Motor neuron (in vitro differentiated cells): Measurements from ENCODE around the gene GGT7. TPM values are rescaled to one million over a fixed set of nuclear protein-coding genes. Genes with fewer than 3 reads are reported as not detected.
A peak's percentile ranks its signal among the peaks of the same experiment; 100 is the strongest.

Experiments
- ATAC-seq, 8 experiments: fragments of 200-7000 bp; cut with Tn5 transposase; replicated peaks in 6 of 8; 2 replicates each; pipeline ENCODE4 v1.8.0; 2021; ENCODE audit warnings: mild to moderate bottlenecking in 8 of 8, moderate library complexity in 8 of 8
- H3K27ac ChIP-seq, 2 donors: fragments of 250-450 bp; sonication (Bioruptor Pico); 2 replicates each; pipeline ENCODE4 v1.9.0; 2021; ENCODE audit warnings: antibody characterized with exemption in 2 of 2, mild to moderate bottlenecking in 2 of 2, moderate library complexity in 1 of 2
- H3K4me1 ChIP-seq, 2 donors: fragments of 250-450 bp; sonication (Bioruptor Pico); replicated peaks in 1 of 2; 2 replicates each; pipeline ENCODE4 v1.6.1; 2021; ENCODE audit warnings: antibody characterized with exemption in 2 of 2, mild to moderate bottlenecking in 2 of 2, moderate library complexity in 1 of 2
- H3K4me3 ChIP-seq, 5 donors: fragments of 250-450 bp; sonication (Bioruptor Pico); 2 replicates each; pipeline ENCODE4 v1.9.0; 2021; ENCODE audit warnings: antibody characterized with exemption in 5 of 5, mild to moderate bottlenecking in 5 of 5, moderate library complexity in 4 of 5
- WGBS, 10 experiments: fragments of 450-650 bp; shearing (Covaris generic); methylation state at CpG; one replicate each; pipeline ENCODE4 v1.0.0; 2022; 5-methylcytosine and 5-hydroxymethylcytosine counted together
- in situ Hi-C, 9 experiments: fragments of 400-800 bp; cut with MboI; loops; one replicate each; pipeline ENCODE4 v1.15.0; 2021; ENCODE audit warnings: low sequenced_read_pairs in 9 of 9, low pct_unique_long_range_greater_than_20kb in 2 of 9; ENCODE audit not compliant: unreplicated experiment in 9 of 9
- total RNA-seq, 8 experiments: library from RNA; unstranded; fragments of 300-600 nt; gene quantifications; 2 replicates each; pipeline versions ENCODE4 v1.2.3 to v1.2.4, GENCODE V29; 2022

Gene GGT7
- total RNA-seq, 8 experiments from 2014 or later, result 8.3 to 29.5 (median 23.2) TPM

- ATAC-seq, result no peak
- no peaks in the 10 kb centered on the region for H3K4me1 ChIP-seq
- in situ Hi-C loops, result loop anchor here in 1 of 9 experiments (25.0 kb wide), 1 partner anchor 352 kb away; no protein-coding TSS in a partner anchor
- H3K4me3 ChIP-seq, result no peak overlapping the region
- no peak overlapping the region for H3K27ac ChIP-seq
- 83% methylated on average over 1 of the region's 9 CpGs; no CpG with 5 or more reads in 9 of the 10 experiments for WGBS, 10 experiments
Observed at GRCh38 chr20:34859826-34860545, 12.7 kb downstream of the GGT7 start.

GRCh38 chr20:34859367-34859766, 13.3 kb downstream of the GGT7 start:
- H3K27ac ChIP-seq, result no peak overlapping the region
- ATAC-seq, result no peak
- H3K4me3 ChIP-seq, result no peak overlapping the region
- no peaks in the 10 kb centered on the region for H3K4me1 ChIP-seq
- in situ Hi-C loops, result loop anchor here in 1 of 9 experiments (25.0 kb wide), 1 partner anchor 353 kb away; no protein-coding TSS in a partner anchor
- WGBS, 10 experiments, result 90% methylated on average over 2 of the region's 26 CpGs; no CpG with 5 or more reads in 9 of the 10 experiments

- ATAC-seq, result no peak
- no peaks in the 10 kb centered on the region for H3K4me1 ChIP-seq
- H3K27ac ChIP-seq, result no peak overlapping the region
- in situ Hi-C loops, result loop anchor here in 1 of 9 experiments (25.0 kb wide), 1 partner anchor 360 kb away; no protein-coding TSS in a partner anchor
- no peak overlapping the region for H3K4me3 ChIP-seq
- WGBS, 10 experiments, result 72 to 100% (median 95%) methylated on average over 1 to 2 of the region's 4 CpGs; no CpG with 5 or more reads in 6 of the 10 experiments
Observed at GRCh38 chr20:34852298-34852697, 20.4 kb downstream of the GGT7 start.

- H3K27ac ChIP-seq, result no peak overlapping the region
- no peak for ATAC-seq
- H3K4me1 ChIP-seq, result no peaks in the 10 kb centered on the region
- in situ Hi-C loops, result loop anchor here in 1 of 9 experiments (25.0 kb wide), 1 partner anchor 361 kb away; no protein-coding TSS in a partner anchor
- WGBS, 10 experiments, result 85 to 100% (median 98%) methylated on average over 1 to 7 of the region's 14 CpGs; no CpG with 5 or more reads in 3 of the 10 experiments
- H3K4me3 ChIP-seq, result no peak overlapping the region
Observed at GRCh38 chr20:34850969-34851368, 21.7 kb downstream of the GGT7 start.

GRCh38 chr20:34849778-34850177, 22.9 kb downstream of the GGT7 start:
- 0 to 100% (median 90%) methylated on average over 1 to 2 of the region's 9 CpGs; no CpG with 5 or more reads in 5 of the 10 experiments for WGBS, 10 experiments
- ATAC-seq, result no peak
- H3K27ac ChIP-seq, result no peak overlapping the region
- in situ Hi-C loops, result loop anchor here in 2 of 9 experiments (25.0 kb wide), 1 partner anchor 363 kb away; no protein-coding TSS in a partner anchor
- no peaks in the 10 kb centered on the region for H3K4me1 ChIP-seq
- H3K4me3 ChIP-seq, result no peak overlapping the region

GRCh38 chr20:34848597-34848996, 24.1 kb downstream of the GGT7 start:
- H3K4me3 ChIP-seq, result no peak overlapping the region
- ATAC-seq, result no peak
- no peaks in the 10 kb centered on the region for H3K4me1 ChIP-seq
- 67 to 100% (median 93%) methylated on average over 1 to 5 of the region's 5 CpGs; no CpG with 5 or more reads in 2 of the 10 experiments for WGBS, 10 experiments
- no peak overlapping the region for H3K27ac ChIP-seq
- in situ Hi-C loops, result loop anchor here in 1 of 9 experiments (25.0 kb wide), 1 partner anchor 364 kb away; no protein-coding TSS in a partner anchor

GRCh38 chr20:34843421-34843820, 29.2 kb downstream of the GGT7 start:
- Histone ChIP-seq H3K4me3 (no peak overlapping the region), H3K4me1 (no peaks in the 10 kb centered on the region), H3K27ac (no peak overlapping the region)
- in situ Hi-C loops, result loop anchor here in 1 of 9 experiments (25.0 kb wide), 1 partner anchor 369 kb away; no protein-coding TSS in a partner anchor
- WGBS, 10 experiments, result 86 to 100% (median 100%) methylated on average over 1 to 2 of the region's 2 CpGs; no CpG with 5 or more reads in 2 of the 10 experiments
- ATAC-seq, result no peak

- WGBS, 10 experiments, result 42 to 80% (median 54%) methylated on average over 1 to 2 of the region's 2 CpGs; no CpG with 5 or more reads in 5 of the 10 experiments
- no peak overlapping the region for H3K4me3 ChIP-seq
- ATAC-seq, result no peak
- H3K27ac ChIP-seq, result no peak overlapping the region
- H3K4me1 ChIP-seq, result no peaks in the 10 kb centered on the region
- in situ Hi-C loops, result loop anchor here in 1 of 9 experiments (25.0 kb wide), 1 partner anchor 370 kb away; no protein-coding TSS in a partner anchor
Observed at GRCh38 chr20:34842143-34842542, 30.5 kb downstream of the GGT7 start.

GRCh38 chr20:34834459-34834893, 38.2 kb downstream of the GGT7 start:
- Histone ChIP-seq H3K27ac (no peak overlapping the region), H3K4me1 (no peaks in the 10 kb centered on the region), H3K4me3 (no peak overlapping the region)
- in situ Hi-C loops, result loop anchor here in 1 of 9 experiments (25.0 kb wide), 1 partner anchor 378 kb away; no protein-coding TSS in a partner anchor
- WGBS, 10 experiments, result 3 to 81% (median 52%) methylated on average over 1 to 6 of the region's 6 CpGs; no CpG with 5 or more reads in 4 of the 10 experiments
- peak in 7 of 8 experiments; percentile 11 to 81 (median 35) for ATAC-seq

- H3K27ac ChIP-seq, result no peak overlapping the region
- in situ Hi-C loops, result loop anchor here in 1 of 9 experiments (25.0 kb wide), 1 partner anchor 380 kb away; no protein-coding TSS in a partner anchor
- 10 to 87% (median 74%) methylated on average over 1 to 5 of the region's 5 CpGs; no CpG with 5 or more reads in 1 of the 10 experiments for WGBS, 10 experiments
Observed at GRCh38 chr20:34831936-34832335, 40.7 kb downstream of the GGT7 start.

GRCh38 chr20:34829191-34829590, 43.5 kb downstream of the GGT7 start:
- Histone ChIP-seq H3K4me3 (no peak overlapping the region), H3K27ac (no peak overlapping the region), H3K4me1 (no peaks in the 10 kb centered on the region)
- ATAC-seq, result no peak
- 53 to 100% (median 88%) methylated on average over 1 to 3 of the region's 3 CpGs for WGBS, 10 experiments
- in situ Hi-C loops, result loop anchor here in 1 of 9 experiments (25.0 kb wide), 1 partner anchor 383 kb away; no protein-coding TSS in a partner anchor

More at GRCh38 chr20:34831936-34832335, 40.7 kb downstream of the GGT7 start:
- no peak for ATAC-seq
- Histone ChIP-seq H3K4me1 (no peaks in the 10 kb centered on the region), H3K4me3 (no peak overlapping the region)

- Histone ChIP-seq H3K4me3 (peak within 1 kb of the TSS; percentile 83 to 99 (median 94)), H3K4me1 (peaks cover 0 to 3% of the 10 kb centered on the region in 2 donors), H3K27ac (peak within 1 kb of the TSS; percentile 97 to 99)
- WGBS, 10 experiments, result 35 to 100% (median 54%) methylated on average over 2 to 9 of the region's 52 CpGs
- in situ Hi-C loops, result loop anchor here in 1 of 9 experiments (25.0 kb wide), 1 partner anchor 387 kb away; no protein-coding TSS in a partner anchor
- ATAC-seq, result peak; percentile 60 to 76 (median 68)
Observed at GRCh38 chr20:34825530-34826362, 46.9 kb downstream of the GGT7 start, which contains the start of gene NCOA6. Gene NCOA6 (minus strand): TSS chr20:34825651. CDS start chr20:34782355, 43,296 bp downstream.
